ENCODE results near the gene SMIM10L2A. TPM values are rescaled to one million over a fixed set of nuclear protein-coding genes. Genes with fewer than 3 reads are reported as not detected.

SMIM10L2A gene
- total and polyA plus RNA-seq, 10 of the 15 experiments (the other 5 are each of a cell fraction or from before 2014, with no cell fraction given), result 0.02 to 0.05 (median 0.03) TPM; not detected in 7

DNA sequence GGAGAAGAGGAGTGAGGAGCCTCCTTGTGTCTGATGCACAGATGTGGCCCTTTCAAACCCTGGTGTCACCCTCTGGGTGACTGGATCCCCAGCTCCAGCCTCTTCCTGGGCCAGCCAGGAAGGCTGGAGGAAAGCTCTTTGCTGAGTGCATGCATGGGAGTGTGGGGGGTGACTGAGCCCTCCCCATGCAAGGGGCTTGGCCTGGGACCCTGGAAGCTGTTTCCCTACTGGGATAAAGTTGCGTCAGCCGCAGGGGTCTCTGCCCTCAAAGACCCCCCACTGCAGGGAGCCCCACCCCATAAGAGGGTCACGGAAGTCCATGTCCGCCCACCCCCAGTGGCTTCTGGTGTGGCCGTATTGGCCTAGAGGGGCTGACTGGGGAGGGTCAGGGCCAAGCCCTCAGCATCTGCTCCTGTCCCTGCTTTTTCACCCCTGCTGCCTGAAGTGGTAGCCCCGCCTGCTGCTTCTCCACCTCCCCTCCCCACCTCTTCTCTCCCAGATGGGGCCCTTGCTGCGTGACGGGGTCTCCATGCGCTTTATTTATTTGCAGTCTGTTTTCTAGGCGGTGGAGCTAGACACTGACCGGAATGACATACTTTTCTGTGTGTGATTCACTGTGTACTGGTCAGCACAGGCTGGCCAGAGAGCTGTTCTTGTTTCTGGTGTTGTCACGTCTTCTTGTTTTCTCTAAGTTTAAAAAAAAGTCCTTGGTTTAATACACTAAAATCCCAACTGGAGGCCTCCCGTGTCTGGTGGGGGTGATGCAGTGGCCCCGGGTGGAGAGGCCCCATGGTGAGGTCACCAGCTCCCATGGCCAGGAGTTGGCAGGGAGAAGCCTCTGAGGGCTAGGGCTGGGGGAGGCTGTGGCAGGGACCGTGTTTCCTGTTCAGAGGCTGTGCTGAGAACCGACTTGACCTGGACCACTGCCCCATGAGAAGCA is 3.6 kb downstream of the SMIM10L2A start:
- SMC1A ChIA-PET (ENCODE audit: uncharacterized antibody, unreplicated experiment), result no interaction called here
- no peaks in the 10 kb centered on the region; the same call in 1 of the 2 replicates for H3K4me1 ChIP-seq (ENCODE audit: control insufficient read depth, insufficient read depth, low read length)
- H3K36me3 ChIP-seq (ENCODE audit: control insufficient read depth in 2 of 2, insufficient read depth in 2 of 2, low read length in 1 of 2), result no peaks in the 10 kb centered on the region
- no peaks in the 10 kb centered on the region for H3K79me2 ChIP-seq (ENCODE audit: control insufficient read depth, insufficient read depth, low read length)
- POLR2A ChIA-PET, result no interaction called here
- no peaks in the 10 kb centered on the region; a peak in 1 of 4 replicates for H3K27me3 ChIP-seq (replicated peaks in 1 of 2; ENCODE audit: control insufficient read depth in 2 of 2, insufficient read depth in 2 of 2, low read length in 1 of 2)
- BruUV-seq (replicated peaks), result no TSS peak
- RAD21 ChIA-PET (ENCODE audit: unreplicated experiment), result interaction anchor here (1.5 kb wide), 1 partner anchor 239 kb away, joined by 3 read pairs; no protein-coding TSS in a partner anchor
- FAIRE-seq, result no peak
- WGBS (ENCODE audit: insufficient coverage, insufficient replicate concordance, low lambda C conversion rate, missing lambda C conversion rate), result 30% methylated on average over 13 of the region's 16 CpGs
- no peaks in the 10 kb centered on the region for H4K20me1 ChIP-seq (ENCODE audit: control insufficient read depth, insufficient read depth)
- no peak overlapping the region for H3K4me2 ChIP-seq (ENCODE audit: control insufficient read depth, insufficient read depth)
- DNase-seq (ENCODE audit: low read depth, low spot score), result no peak
- CTCF ChIA-PET, result no interaction called here
- no peak overlapping the region for H3K27ac ChIP-seq (ENCODE audit: control insufficient read depth, insufficient read depth)
- no peaks in the 10 kb centered on the region; the same call in 2 of the 3 replicates for H3K9me3 ChIP-seq (replicated peaks; ENCODE audit: control insufficient read depth, insufficient read depth, low read length)
- intact Hi-C loops (cut with micrococcal nuclease; ENCODE audit: unreplicated experiment) (no loop called here), in situ Hi-C loops (cut with MboI) (no loop called here)
- ATAC-seq, result no peak
- no peak overlapping the region for H3K9ac ChIP-seq (ENCODE audit: control insufficient read depth, insufficient read depth, low read length)
- H3K4me3 ChIP-seq, result no peak overlapping the region
- H2AFZ ChIP-seq (ENCODE audit: control insufficient read depth, low read depth, low read length), result no peak overlapping the region
- TF ChIP-seq RCOR1 (conservative IDR thresholded peaks at IDR 0.05; ENCODE audit: low read depth, low read length) (no peak), NFIC (IDR thresholded peaks at IDR 0.05; ENCODE audit: low read depth, low read length) (no peak), STAT3 (IDR thresholded peaks at IDR 0.05; ENCODE audit: low read depth, low read length) (no peak), EGR1 (IDR thresholded peaks at IDR 0.05; ENCODE audit: borderline replicate concordance in 1 of 2, low read depth in 2 of 2, low read length in 2 of 2) (no peak), ZZZ3 (IDR thresholded peaks at IDR 0.05; ENCODE audit: control insufficient read depth, insufficient read length, low read depth) (no peak), NR2F1 (conservative IDR thresholded peaks at IDR 0.05) (no peak), FOS (IDR thresholded peaks at IDR 0.05; ENCODE audit: borderline replicate concordance, extremely low read depth, insufficient read length) (no peak), SRF (IDR thresholded peaks at IDR 0.05; ENCODE audit: low read depth in 2 of 2, low read length in 2 of 2) (no peak), PAX5 (IDR thresholded peaks at IDR 0.05; ENCODE audit: borderline replicate concordance, low read depth, low read length) (no peak), KAT2A (conservative IDR thresholded peaks at IDR 0.05; ENCODE audit: control insufficient read depth, low read depth, low read length) (no peak), SIN3A (IDR thresholded peaks at IDR 0.05; ENCODE audit: low read depth, low read length) (no peak), NR2C1 (IDR thresholded peaks at IDR 0.05) (no peak), JUND (IDR thresholded peaks at IDR 0.05; ENCODE audit: low read depth, low read length) (no peak), POLR2AphosphoS5 (IDR thresholded peaks at IDR 0.05; ENCODE audit: low read length) (no peak), CBX5 (IDR thresholded peaks at IDR 0.05; ENCODE audit: low read depth) (no peak), CBFB (IDR thresholded peaks at IDR 0.05; ENCODE audit: low read depth) (no peak), FOXK2 (IDR thresholded peaks at IDR 0.05) (no peak), LARP7 (IDR thresholded peaks at IDR 0.05) (no peak)
- TF ChIP-seq, protein P1, sequence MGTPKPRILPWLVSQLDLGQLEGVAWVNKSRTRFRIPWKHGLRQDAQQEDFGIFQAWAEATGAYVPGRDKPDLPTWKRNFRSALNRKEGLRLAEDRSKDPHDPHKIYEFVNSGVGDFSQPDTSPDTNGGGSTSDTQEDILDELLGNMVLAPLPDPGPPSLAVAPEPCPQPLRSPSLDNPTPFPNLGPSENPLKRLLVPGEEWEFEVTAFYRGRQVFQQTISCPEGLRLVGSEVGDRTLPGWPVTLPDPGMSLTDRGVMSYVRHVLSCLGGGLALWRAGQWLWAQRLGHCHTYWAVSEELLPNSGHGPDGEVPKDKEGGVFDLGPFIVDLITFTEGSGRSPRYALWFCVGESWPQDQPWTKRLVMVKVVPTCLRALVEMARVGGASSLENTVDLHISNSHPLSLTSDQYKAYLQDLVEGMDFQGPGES (IDR thresholded peaks at IDR 0.05), result no peak
- TF ChIP-seq, protein P2, sequence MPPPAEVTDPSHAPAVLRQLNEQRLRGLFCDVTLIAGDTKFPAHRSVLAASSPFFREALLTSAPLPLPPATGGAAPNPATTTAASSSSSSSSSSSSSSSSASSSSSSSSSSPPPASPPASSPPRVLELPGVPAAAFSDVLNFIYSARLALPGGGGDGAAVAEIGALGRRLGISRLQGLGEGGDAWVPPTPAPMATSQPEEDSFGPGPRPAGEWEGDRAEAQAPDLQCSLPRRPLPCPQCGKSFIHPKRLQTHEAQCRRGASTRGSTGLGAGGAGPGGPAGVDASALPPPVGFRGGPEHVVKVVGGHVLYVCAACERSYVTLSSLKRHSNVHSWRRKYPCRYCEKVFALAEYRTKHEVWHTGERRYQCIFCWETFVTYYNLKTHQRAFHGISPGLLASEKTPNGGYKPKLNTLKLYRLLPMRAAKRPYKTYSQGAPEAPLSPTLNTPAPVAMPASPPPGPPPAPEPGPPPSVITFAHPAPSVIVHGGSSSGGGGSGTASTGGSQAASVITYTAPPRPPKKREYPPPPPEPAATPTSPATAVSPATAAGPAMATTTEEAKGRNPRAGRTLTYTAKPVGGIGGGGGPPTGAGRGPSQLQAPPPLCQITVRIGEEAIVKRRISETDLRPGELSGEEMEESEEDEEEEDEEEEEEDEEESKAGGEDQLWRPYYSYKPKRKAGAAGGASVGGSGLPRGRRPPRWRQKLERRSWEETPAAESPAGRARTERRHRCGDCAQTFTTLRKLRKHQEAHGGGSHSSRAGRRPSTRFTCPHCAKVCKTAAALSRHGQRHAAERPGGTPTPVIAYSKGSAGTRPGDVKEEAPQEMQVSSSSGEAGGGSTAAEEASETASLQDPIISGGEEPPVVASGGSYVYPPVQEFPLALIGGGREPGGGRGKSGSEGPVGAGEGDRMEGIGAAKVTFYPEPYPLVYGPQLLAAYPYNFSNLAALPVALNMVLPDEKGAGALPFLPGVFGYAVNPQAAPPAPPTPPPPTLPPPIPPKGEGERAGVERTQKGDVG (CRISPR knock-in tag; IDR thresholded peaks at IDR 0.05), result no peak
